Measurements from ENCODE around the gene CTNND2. TPM values are rescaled to one million over a fixed set of nuclear protein-coding genes. Genes with fewer than 3 reads are reported as not detected.

Gene CTNND2
- total RNA-seq, 2 experiments from 2014 or later: not detected

GRCh38 chr5:11269515-11269914 lies 634.7 kb downstream of the CTNND2 start:
- Mint-ChIP-seq H3K4me1 (no peaks in the 10 kb centered on the region), H3K27me3 (no peaks in the 10 kb centered on the region), H3K4me3 (no peak overlapping the region), H3K9me3 (ENCODE audit: low read depth) (no peaks in the 10 kb centered on the region), H3K27ac (no peak overlapping the region), H3K36me3 (no peaks in the 10 kb centered on the region)
- ATAC-seq: no peak
- CTCF ChIA-PET: no interaction called here
- no peak for DNase-seq

GRCh38 chr5:11268891-11269290 lies 635.4 kb downstream of the CTNND2 start:
- H3K27me3 Mint-ChIP-seq: no peaks in the 10 kb centered on the region
- H3K4me3 Mint-ChIP-seq: no peak overlapping the region
- no peak for DNase-seq
- ATAC-seq: no peak
- CTCF ChIA-PET: no interaction called here
- H3K36me3 Mint-ChIP-seq: no peaks in the 10 kb centered on the region
- no peaks in the 10 kb centered on the region for H3K4me1 Mint-ChIP-seq
- H3K27ac Mint-ChIP-seq: no peak overlapping the region
- H3K9me3 Mint-ChIP-seq (ENCODE audit: low read depth): no peaks in the 10 kb centered on the region

GRCh38 chr5:11266331-11266730 lies 637.9 kb downstream of the CTNND2 start:
- DNase-seq (no peak), ATAC-seq (no peak)
- Mint-ChIP-seq H3K36me3 (no peaks in the 10 kb centered on the region), H3K4me3 (no peak overlapping the region), H3K27ac (no peak overlapping the region), H3K9me3 (ENCODE audit: low read depth) (no peaks in the 10 kb centered on the region), H3K4me1 (no peaks in the 10 kb centered on the region), H3K27me3 (no peaks in the 10 kb centered on the region)
- CTCF ChIA-PET: no interaction called here

- ATAC-seq (no peak), DNase-seq (no peak)
- CTCF ChIA-PET: no interaction called here
- no peak overlapping the region for H3K4me3 Mint-ChIP-seq
- H3K4me1 Mint-ChIP-seq: no peaks in the 10 kb centered on the region
- H3K27ac Mint-ChIP-seq: no peak overlapping the region
- no peaks in the 10 kb centered on the region for H3K36me3 Mint-ChIP-seq
- no peaks in the 10 kb centered on the region for H3K27me3 Mint-ChIP-seq
- H3K9me3 Mint-ChIP-seq (ENCODE audit: low read depth): no peaks in the 10 kb centered on the region
Measured at GRCh38 chr5:11261241-11261640, 643.0 kb downstream of the CTNND2 start.

GRCh38 chr5:11258001-11258400 lies 646.2 kb downstream of the CTNND2 start:
- ATAC-seq (no peak), DNase-seq (no peak)
- Mint-ChIP-seq H3K27ac (no peak overlapping the region), H3K4me3 (no peak overlapping the region), H3K9me3 (ENCODE audit: low read depth) (no peaks in the 10 kb centered on the region), H3K4me1 (no peaks in the 10 kb centered on the region), H3K27me3 (no peaks in the 10 kb centered on the region), H3K36me3 (no peaks in the 10 kb centered on the region)
- CTCF ChIA-PET: interaction anchor here (1.1 kb wide), 1 partner anchor 13 kb away, joined by 3 read pairs; no protein-coding TSS in a partner anchor

GRCh38 chr5:11252523-11252922 lies 651.7 kb downstream of the CTNND2 start:
- CTCF ChIA-PET: no interaction called here
- DNase-seq (no peak), ATAC-seq (no peak)
- no peaks in the 10 kb centered on the region for H3K27me3 Mint-ChIP-seq
- H3K4me3 Mint-ChIP-seq: no peak overlapping the region
- H3K9me3 Mint-ChIP-seq (ENCODE audit: low read depth): no peaks in the 10 kb centered on the region
- no peaks in the 10 kb centered on the region for H3K36me3 Mint-ChIP-seq
- no peak overlapping the region for H3K27ac Mint-ChIP-seq
- no peaks in the 10 kb centered on the region for H3K4me1 Mint-ChIP-seq

GRCh38 chr5:11252075-11252474 lies 652.2 kb downstream of the CTNND2 start:
- no peak overlapping the region for H3K27ac Mint-ChIP-seq
- no peaks in the 10 kb centered on the region for H3K4me1 Mint-ChIP-seq
- no peak overlapping the region for H3K4me3 Mint-ChIP-seq
- H3K36me3 Mint-ChIP-seq: no peaks in the 10 kb centered on the region
- no peaks in the 10 kb centered on the region for H3K27me3 Mint-ChIP-seq
- CTCF ChIA-PET: no interaction called here
- no peaks in the 10 kb centered on the region for H3K9me3 Mint-ChIP-seq (ENCODE audit: low read depth)
- ATAC-seq: no peak
- no peak for DNase-seq

GRCh38 chr5:11251247-11251646 lies 653.0 kb downstream of the CTNND2 start:
- Mint-ChIP-seq H3K9me3 (ENCODE audit: low read depth) (no peaks in the 10 kb centered on the region), H3K27me3 (no peaks in the 10 kb centered on the region), H3K4me1 (no peaks in the 10 kb centered on the region), H3K4me3 (no peak overlapping the region), H3K36me3 (no peaks in the 10 kb centered on the region), H3K27ac (no peak overlapping the region)
- DNase-seq: no peak
- CTCF ChIA-PET: no interaction called here
- ATAC-seq: no peak

GRCh38 chr5:11248966-11249365 lies 655.3 kb downstream of the CTNND2 start:
- H3K27ac Mint-ChIP-seq: no peak overlapping the region
- ATAC-seq: no peak
- H3K9me3 Mint-ChIP-seq (ENCODE audit: low read depth): no peaks in the 10 kb centered on the region
- DNase-seq: no peak
- no peaks in the 10 kb centered on the region for H3K36me3 Mint-ChIP-seq
- H3K4me1 Mint-ChIP-seq: no peaks in the 10 kb centered on the region
- no peak overlapping the region for H3K4me3 Mint-ChIP-seq
- H3K27me3 Mint-ChIP-seq: no peaks in the 10 kb centered on the region
- CTCF ChIA-PET: no interaction called here

- ATAC-seq (no peak), DNase-seq (no peak)
- no peaks in the 10 kb centered on the region for H3K4me1 Mint-ChIP-seq
- no peaks in the 10 kb centered on the region for H3K27me3 Mint-ChIP-seq
- no peaks in the 10 kb centered on the region for H3K9me3 Mint-ChIP-seq (ENCODE audit: low read depth)
- no peak overlapping the region for H3K27ac Mint-ChIP-seq
- H3K36me3 Mint-ChIP-seq: no peaks in the 10 kb centered on the region
- CTCF ChIA-PET: no interaction called here
- H3K4me3 Mint-ChIP-seq: no peak overlapping the region
Measured at GRCh38 chr5:11247224-11247623, 657.0 kb downstream of the CTNND2 start.

- no peak overlapping the region for H3K27ac Mint-ChIP-seq
- no peaks in the 10 kb centered on the region for H3K4me1 Mint-ChIP-seq
- no peak for DNase-seq
- CTCF ChIA-PET: no interaction called here
- no peaks in the 10 kb centered on the region for H3K27me3 Mint-ChIP-seq
- no peak for ATAC-seq
- no peak overlapping the region for H3K4me3 Mint-ChIP-seq
- no peaks in the 10 kb centered on the region for H3K36me3 Mint-ChIP-seq
- peaks cover 14% of the 10 kb centered on the region for H3K9me3 Mint-ChIP-seq (ENCODE audit: low read depth)
Measured at GRCh38 chr5:11240293-11241190, 663.7 kb downstream of the CTNND2 start.

GRCh38 chr5:11239261-11240015 lies 664.8 kb downstream of the CTNND2 start:
- DNase-seq: no peak
- ATAC-seq: no peak
- H3K27ac Mint-ChIP-seq: no peak overlapping the region
- no peak overlapping the region for H3K4me3 Mint-ChIP-seq
- CTCF ChIA-PET: no interaction called here
- H3K9me3 Mint-ChIP-seq (ENCODE audit: low read depth): peaks cover 14% of the 10 kb centered on the region
- no peaks in the 10 kb centered on the region for H3K36me3 Mint-ChIP-seq
- no peaks in the 10 kb centered on the region for H3K4me1 Mint-ChIP-seq
- H3K27me3 Mint-ChIP-seq: no peaks in the 10 kb centered on the region

- CTCF ChIA-PET: no interaction called here
- DNase-seq: no peak
- H3K27ac Mint-ChIP-seq: no peak overlapping the region
- no peaks in the 10 kb centered on the region for H3K36me3 Mint-ChIP-seq
- ATAC-seq: no peak
- no peaks in the 10 kb centered on the region for H3K4me1 Mint-ChIP-seq
- H3K27me3 Mint-ChIP-seq: no peaks in the 10 kb centered on the region
- no peak overlapping the region for H3K4me3 Mint-ChIP-seq
- peaks cover 11% of the 10 kb centered on the region for H3K9me3 Mint-ChIP-seq (ENCODE audit: low read depth)
Measured at GRCh38 chr5:11234501-11234911, 669.7 kb downstream of the CTNND2 start.

GRCh38 chr5:11230890-11231289 lies 673.4 kb downstream of the CTNND2 start:
- H3K4me3 Mint-ChIP-seq: no peak overlapping the region
- H3K27me3 Mint-ChIP-seq: no peaks in the 10 kb centered on the region
- CTCF ChIA-PET: no interaction called here
- no peaks in the 10 kb centered on the region for H3K36me3 Mint-ChIP-seq
- H3K27ac Mint-ChIP-seq: no peak overlapping the region
- DNase-seq (no peak), ATAC-seq (no peak)
- no peaks in the 10 kb centered on the region for H3K4me1 Mint-ChIP-seq
- H3K9me3 Mint-ChIP-seq (ENCODE audit: low read depth): peaks cover 11% of the 10 kb centered on the region

Measured in activated CD8-positive, alpha-beta memory T cell treated with anti-CD3 and anti-CD28 coated beads, Interleukin-2, amount 10 ng/mL, durations not matched to agents 7 days and 5 days (primary cell).